Keratinocyte (primary cell): ENCODE measurements around the gene RIF1. TPM values are rescaled to one million over a fixed set of nuclear protein-coding genes. Genes with fewer than 3 reads are reported as not detected.

Source experiments
- DNase-seq: peaks from one replicate; pipeline ENCODE4 v3.0.0-alpha.2; 2011; ENCODE audit warnings: low read depth, missing footprints, low spot score
- FAIRE-seq: peaks from 2 replicates; lab custom pipeline; 2011; peaks lifted over from hg19 to GRCh38; lab: Jason Lieb, UNC
- H2AFZ ChIP-seq: 2 replicates; pipeline ENCODE4 v1.6.0; 2012; ENCODE audit warnings: low read length, control low read depth, inconsistent platforms; ENCODE audit not compliant: control insufficient read depth
- H3K27ac ChIP-seq: 2 replicates; pipeline ENCODE4 v1.5.1; 2011; ENCODE audit warnings: low read length; ENCODE audit not compliant: control insufficient read depth, insufficient read depth
- H3K27me3 ChIP-seq: 3 replicates; pipeline ENCODE4 v1.6.0; 2011; ENCODE audit warnings: low read length; ENCODE audit not compliant: control insufficient read depth, insufficient read depth; ENCODE audit errors: extremely low read depth
- H3K36me3 ChIP-seq, 2 experiments: 2 replicates in 1 of 2; 3 replicates in 1 of 2; pipeline ENCODE4 v1.5.1; 2011; ENCODE audit warnings: low read length in 2 of 2, mild to moderate bottlenecking in 1 of 2; ENCODE audit not compliant: control insufficient read depth in 2 of 2, insufficient read depth in 2 of 2; ENCODE audit errors: extremely low read depth in 1 of 2
- H3K4me1 ChIP-seq: 3 replicates; pipeline ENCODE4 v1.5.1; 2011; ENCODE audit warnings: low read length; ENCODE audit not compliant: control insufficient read depth, insufficient read depth; ENCODE audit errors: extremely low read depth
- H3K4me2 ChIP-seq: 3 replicates; pipeline ENCODE4 v1.6.0; 2011; ENCODE audit warnings: low read depth, low read length; ENCODE audit not compliant: control insufficient read depth, insufficient read depth; ENCODE audit errors: extremely low read depth
- H3K4me3 ChIP-seq, 3 experiments: fragments of 200-600 bp in 1 of 3; sonication (generic) in 1 of 3; 2 replicates in 2 of 3; 3 replicates in 1 of 3; pipeline ENCODE4 v1.5.1; 2011 to 2016; ENCODE audit warnings: low read length in 3 of 3, mild to moderate bottlenecking in 3 of 3, control low read depth in 2 of 3, inconsistent platforms in 1 of 3, low read depth in 1 of 3, mixed read lengths in 1 of 3, mixed run types in 1 of 3, moderate library complexity in 1 of 3; ENCODE audit not compliant: control insufficient read depth in 2 of 3, insufficient read depth in 2 of 3; ENCODE audit errors: extremely low read depth in 1 of 3
- H3K79me2 ChIP-seq: 2 replicates; pipeline ENCODE4 v1.6.0; 2012; ENCODE audit warnings: low read length; ENCODE audit not compliant: control insufficient read depth, insufficient read depth
- H3K9ac ChIP-seq: 3 replicates; pipeline ENCODE4 v1.6.0; 2011; ENCODE audit warnings: low read length; ENCODE audit not compliant: control insufficient read depth, insufficient read depth; ENCODE audit errors: extremely low read depth
- H3K9me1 ChIP-seq: 3 replicates; pipeline ENCODE4 v1.6.0; 2011; ENCODE audit warnings: low read length; ENCODE audit not compliant: control insufficient read depth, insufficient read depth; ENCODE audit errors: extremely low read depth
- H3K9me3 ChIP-seq: 2 replicates; pipeline ENCODE4 v1.5.1; 2012; ENCODE audit warnings: low read depth, low read length; ENCODE audit not compliant: control insufficient read depth
- H4K20me1 ChIP-seq: 3 replicates; pipeline ENCODE4 v1.6.0; 2011; ENCODE audit warnings: low read length; ENCODE audit not compliant: control insufficient read depth, insufficient read depth; ENCODE audit errors: extremely low read depth
- EZH2 ChIP-seq: IDR thresholded peaks from one replicate; pipeline ENCODE4 v1.6.1; 2012; ENCODE audit warnings: inconsistent platforms, mild to moderate bottlenecking, low read length, moderate library complexity
- dilution Hi-C: fragments of 300-500 bp; cut with MboI; formaldehyde crosslinking; loops from one replicate; pipeline ENCODE4 v1.7.0; 2020; ENCODE audit warnings: low sequenced_read_pairs; ENCODE audit not compliant: extremely low pct_ligation_motif_present
- polyA plus RNA-seq, 5 experiments: library from polyadenylated mRNA; depleted of rRNA in 3 of 5; stranded (reverse) in 3 of 5; stranded (forward) in 1 of 5; unstranded in 1 of 5; fragments of >200 nt; gene quantifications; 1 replicate in 1 of 5; 2 replicates in 3 of 5; 3 replicates in 1 of 5; pipeline versions ENCODE4 v1.2.1 to v1.2.3, GENCODE V29; 2011 to 2012; ENCODE audit warnings: missing spikeins in 2 of 5, low read depth in 1 of 5, low replicate concordance in 1 of 5
- TF ChIP-seq, protein P1 (sequence below), 3 experiments: IDR thresholded peaks in 1 of 3; conservative IDR thresholded peaks in 1 of 3; optimal IDR thresholded peaks in 1 of 3; 2 replicates in 2 of 3; 3 replicates in 1 of 3; pipeline versions ENCODE3 to v1.5.1; 2011; ENCODE audit warnings: low read length in 3 of 3, mild to moderate bottlenecking in 3 of 3, moderate library complexity in 2 of 3, control low read depth in 1 of 3, inconsistent platforms in 1 of 3; ENCODE audit not compliant: insufficient read depth in 2 of 3; ENCODE audit errors: extremely low read depth in 1 of 3

RIF1 gene
- polyA plus RNA-seq, 1 donor (not counting 4 experiments of a cell fraction or from before 2014, with no cell fraction given): 11.5 TPM

DNA sequence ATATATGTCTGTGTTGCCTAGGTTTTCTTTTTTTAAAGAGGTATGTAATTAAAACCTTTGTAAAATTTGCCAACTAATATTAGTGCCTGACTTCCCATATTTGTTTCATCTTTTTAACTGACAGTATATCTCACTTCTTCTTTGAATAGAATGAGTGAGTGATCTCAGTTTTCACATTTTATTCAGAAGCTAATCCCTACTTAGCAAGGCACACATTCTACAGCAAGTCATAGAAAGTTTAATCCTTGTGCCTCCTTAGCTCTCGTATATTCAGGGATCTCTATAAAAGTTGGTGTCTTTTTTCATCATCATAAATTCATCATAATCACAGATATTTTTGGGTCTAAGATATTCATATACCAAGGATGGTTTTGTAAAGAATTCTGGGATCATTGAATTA is 66.6 kb downstream of the RIF1 start:
- H3K4me2 ChIP-seq: no peak overlapping the region
- dilution Hi-C loops: no loop called here
- H3K79me2 ChIP-seq: no peaks in the 10 kb centered on the region
- no peak overlapping the region for H2AFZ ChIP-seq
- no peaks in the 10 kb centered on the region for H3K4me1 ChIP-seq
- H3K36me3 ChIP-seq: peaks cover 2 to 13% of the 10 kb centered on the region in 2 experiments
- no peak for TF ChIP-seq EZH2
- TF ChIP-seq, protein P1, sequence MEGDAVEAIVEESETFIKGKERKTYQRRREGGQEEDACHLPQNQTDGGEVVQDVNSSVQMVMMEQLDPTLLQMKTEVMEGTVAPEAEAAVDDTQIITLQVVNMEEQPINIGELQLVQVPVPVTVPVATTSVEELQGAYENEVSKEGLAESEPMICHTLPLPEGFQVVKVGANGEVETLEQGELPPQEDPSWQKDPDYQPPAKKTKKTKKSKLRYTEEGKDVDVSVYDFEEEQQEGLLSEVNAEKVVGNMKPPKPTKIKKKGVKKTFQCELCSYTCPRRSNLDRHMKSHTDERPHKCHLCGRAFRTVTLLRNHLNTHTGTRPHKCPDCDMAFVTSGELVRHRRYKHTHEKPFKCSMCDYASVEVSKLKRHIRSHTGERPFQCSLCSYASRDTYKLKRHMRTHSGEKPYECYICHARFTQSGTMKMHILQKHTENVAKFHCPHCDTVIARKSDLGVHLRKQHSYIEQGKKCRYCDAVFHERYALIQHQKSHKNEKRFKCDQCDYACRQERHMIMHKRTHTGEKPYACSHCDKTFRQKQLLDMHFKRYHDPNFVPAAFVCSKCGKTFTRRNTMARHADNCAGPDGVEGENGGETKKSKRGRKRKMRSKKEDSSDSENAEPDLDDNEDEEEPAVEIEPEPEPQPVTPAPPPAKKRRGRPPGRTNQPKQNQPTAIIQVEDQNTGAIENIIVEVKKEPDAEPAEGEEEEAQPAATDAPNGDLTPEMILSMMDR (optimal IDR thresholded peaks at IDR 0.05 in 1 of 3, IDR thresholded peaks at IDR 0.05 in 1 of 3, conservative IDR thresholded peaks at IDR 0.05 in 1 of 3; ENCODE audit: extremely low read depth in 1 of 3, insufficient read depth in 2 of 3, low read length in 3 of 3): no peak
- no peaks in the 10 kb centered on the region for H3K9me3 ChIP-seq
- no peaks in the 10 kb centered on the region for H4K20me1 ChIP-seq
- H3K27me3 ChIP-seq: no peaks in the 10 kb centered on the region
- no peak overlapping the region for H3K4me3 ChIP-seq
- no peak for DNase-seq
- no peak overlapping the region for H3K9ac ChIP-seq
- no peaks in the 10 kb centered on the region for H3K9me1 ChIP-seq
- no peak for FAIRE-seq
- no peak overlapping the region for H3K27ac ChIP-seq

DNA sequence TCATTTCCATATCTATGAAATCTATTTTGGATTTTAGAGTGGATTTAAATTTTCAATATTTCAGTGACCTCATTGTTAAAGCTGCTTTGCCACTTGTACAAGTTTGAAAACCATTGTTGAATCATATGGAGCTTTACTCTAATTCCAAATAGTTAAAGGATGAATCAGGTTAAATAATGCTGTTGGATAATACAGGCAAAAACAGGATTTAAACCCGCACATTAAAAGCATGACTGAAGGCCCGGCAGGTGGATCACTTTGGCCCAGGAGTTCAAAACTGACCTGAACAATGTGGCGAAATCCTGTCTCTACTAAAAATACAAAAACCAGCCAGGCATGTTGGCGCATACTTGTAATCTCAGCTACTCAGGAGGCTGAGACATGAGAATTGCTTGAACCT is 68.3 kb downstream of the RIF1 start:
- dilution Hi-C loops: no loop called here

More for the DNA sequence above, 68.3 kb downstream of the RIF1 start:
- TF ChIP-seq, protein P1 (optimal IDR thresholded peaks at IDR 0.05 in 1 of 3, IDR thresholded peaks at IDR 0.05 in 1 of 3, conservative IDR thresholded peaks at IDR 0.05 in 1 of 3; ENCODE audit: extremely low read depth in 1 of 3, insufficient read depth in 2 of 3, low read length in 3 of 3): no peak
- no peak for TF ChIP-seq EZH2
- no peaks in the 10 kb centered on the region for H3K4me1 ChIP-seq
- no peak overlapping the region for H3K4me3 ChIP-seq
- no peaks in the 10 kb centered on the region for H3K9me3 ChIP-seq
- H3K36me3 ChIP-seq: peaks cover 2 to 20% of the 10 kb centered on the region in 2 experiments
- no peaks in the 10 kb centered on the region for H3K9me1 ChIP-seq
- H3K9ac ChIP-seq: no peak overlapping the region
- no peaks in the 10 kb centered on the region for H3K27me3 ChIP-seq
- no peaks in the 10 kb centered on the region for H3K79me2 ChIP-seq
- H2AFZ ChIP-seq: no peak overlapping the region
- DNase-seq (no peak), FAIRE-seq (no peak)
- H3K4me2 ChIP-seq: no peak overlapping the region
- no peak overlapping the region for H3K27ac ChIP-seq
- no peaks in the 10 kb centered on the region for H4K20me1 ChIP-seq
